GM19468 (cell line): ENCODE measurements around the gene TP63.

Experiments
- ATAC-seq: cut with Tn5 transposase; IDR thresholded peaks from one replicate; pipeline ENCODE4 v1.9.1; 2021; ENCODE audit warnings: mild to moderate bottlenecking, moderate library complexity, moderate number of reproducible peaks; ENCODE audit not compliant: unreplicated experiment; ENCODE audit errors: extremely low read depth

The TP63 gene

DNA sequence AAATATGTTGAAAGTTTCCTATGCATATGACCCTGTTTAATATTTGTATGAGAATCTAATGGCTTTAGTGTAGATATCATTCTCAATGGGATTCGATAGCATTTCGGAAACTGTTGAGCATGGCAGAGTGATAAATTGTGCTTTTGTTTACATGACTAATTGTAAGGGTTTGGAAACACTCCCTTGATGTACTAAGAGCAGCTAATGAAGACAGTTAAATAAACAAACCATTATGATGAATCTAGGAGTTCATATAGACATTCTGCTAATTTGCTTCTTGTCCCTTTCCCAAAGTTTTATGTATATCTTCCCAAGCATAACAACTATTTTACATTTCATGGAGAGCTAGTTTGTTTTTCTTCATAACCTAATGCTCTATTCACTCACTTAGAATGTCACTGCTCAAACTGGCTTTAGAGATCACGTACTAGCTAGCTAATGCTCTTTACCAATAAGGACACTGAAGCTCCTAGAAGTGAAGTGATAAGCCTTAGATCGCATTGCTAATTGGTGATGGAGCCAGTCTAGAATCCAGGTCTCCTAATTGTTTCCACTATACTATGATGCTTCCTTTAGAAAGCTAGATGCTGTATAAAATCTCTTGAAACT is 140.8 kb downstream of the TP63 start:
- ATAC-seq, result no peak

DNA sequence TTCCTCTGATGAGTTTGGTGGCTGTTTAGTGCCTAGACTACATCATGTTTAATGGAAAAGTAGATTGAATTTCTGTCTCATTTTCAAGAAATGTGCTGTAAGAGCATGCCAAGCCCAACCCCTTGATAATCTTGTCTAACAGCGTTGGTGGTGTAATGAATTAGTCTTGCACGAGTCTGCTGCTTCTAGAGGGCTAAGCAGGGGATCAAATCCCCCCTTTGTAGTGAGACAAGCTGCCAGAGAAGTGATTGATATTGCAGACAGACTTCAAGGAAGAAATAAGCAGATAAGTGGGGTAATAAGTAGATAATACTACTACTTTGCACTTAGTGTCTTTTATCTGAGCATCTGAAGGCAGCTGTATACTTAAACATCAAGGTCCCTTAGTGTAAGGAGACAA is 141.4 kb downstream of the TP63 start:
- no peak for ATAC-seq

DNA sequence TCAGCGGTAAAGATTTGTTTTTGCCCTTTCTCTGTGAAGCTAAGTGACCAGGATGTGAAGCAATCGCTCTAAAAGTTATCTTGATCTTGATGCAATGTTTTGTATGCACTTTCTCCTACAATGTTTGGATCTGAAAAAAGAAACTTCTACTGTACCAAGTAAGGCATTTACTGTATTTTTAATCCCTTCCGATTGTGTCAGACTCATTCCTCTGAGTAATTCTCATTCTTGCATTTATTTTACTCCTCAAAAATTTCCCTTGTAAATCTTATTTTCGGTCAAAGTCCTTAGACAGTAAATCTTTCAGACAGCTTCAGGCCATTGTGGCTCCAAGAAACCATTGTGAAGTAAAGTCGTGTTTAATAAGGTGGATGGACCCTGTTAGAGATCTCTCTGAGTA is 141.9 kb downstream of the TP63 start:
- ATAC-seq, result no peak

DNA sequence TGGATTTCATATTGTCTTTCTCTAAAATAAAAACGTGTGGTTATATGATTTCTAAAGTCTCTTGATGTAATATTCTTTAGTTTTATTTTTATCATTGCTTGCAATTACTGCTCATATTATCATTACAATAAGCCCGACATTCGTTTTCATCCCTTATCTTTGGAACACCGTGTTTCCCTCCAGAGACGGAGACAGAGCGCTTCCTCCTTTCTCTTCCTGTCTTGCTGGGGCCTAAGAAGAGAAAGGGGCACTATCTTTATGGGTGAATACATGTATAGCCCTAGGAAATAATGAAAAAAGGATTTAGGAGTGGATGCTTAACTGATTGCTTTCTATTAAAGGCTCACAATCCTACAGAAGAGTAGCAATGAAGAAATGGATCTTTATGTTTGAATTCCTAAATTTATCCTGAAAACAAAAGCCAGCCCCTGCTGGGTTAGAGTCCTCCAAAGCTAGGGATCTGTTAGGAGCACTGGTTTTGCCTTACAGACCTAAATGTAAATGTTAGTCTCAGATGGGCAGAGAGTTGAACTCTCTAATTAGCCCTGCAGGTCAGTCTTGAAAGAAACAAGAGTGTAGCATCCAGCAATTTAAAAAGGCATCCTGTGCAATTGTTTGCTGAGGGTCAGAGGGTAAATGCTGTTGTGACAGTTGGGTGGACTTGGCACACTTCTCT is 145.1 kb downstream of the TP63 start:
- no peak for ATAC-seq

DNA sequence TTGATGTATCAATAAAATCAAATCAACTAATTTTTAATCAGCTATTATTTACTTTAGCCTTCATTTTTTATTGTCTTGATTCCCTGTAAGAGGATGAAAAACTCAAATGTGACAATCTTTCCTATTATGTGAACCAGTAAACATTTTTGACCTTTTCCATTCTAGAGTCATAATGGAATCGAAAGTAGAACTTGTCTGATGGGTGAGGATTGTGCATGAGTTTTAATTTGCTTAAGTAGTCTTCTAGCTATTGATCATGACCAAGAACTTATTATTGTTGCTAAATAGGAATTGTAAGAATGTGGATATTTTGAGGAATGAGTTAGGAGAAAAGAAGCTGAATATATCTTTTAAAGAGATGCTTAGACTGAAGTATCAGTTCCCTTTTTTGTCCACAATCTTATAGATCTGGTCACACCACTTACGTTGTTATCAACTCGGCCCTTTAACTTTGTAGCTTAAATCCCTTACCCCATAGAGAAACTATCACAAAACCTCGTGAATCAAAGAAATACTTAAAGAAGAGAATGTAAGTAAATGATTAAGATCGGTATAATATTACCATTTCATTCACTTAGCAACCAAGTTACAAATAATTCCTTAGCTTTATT is 147.3 kb downstream of the TP63 start:
- ATAC-seq, result no peak

DNA sequence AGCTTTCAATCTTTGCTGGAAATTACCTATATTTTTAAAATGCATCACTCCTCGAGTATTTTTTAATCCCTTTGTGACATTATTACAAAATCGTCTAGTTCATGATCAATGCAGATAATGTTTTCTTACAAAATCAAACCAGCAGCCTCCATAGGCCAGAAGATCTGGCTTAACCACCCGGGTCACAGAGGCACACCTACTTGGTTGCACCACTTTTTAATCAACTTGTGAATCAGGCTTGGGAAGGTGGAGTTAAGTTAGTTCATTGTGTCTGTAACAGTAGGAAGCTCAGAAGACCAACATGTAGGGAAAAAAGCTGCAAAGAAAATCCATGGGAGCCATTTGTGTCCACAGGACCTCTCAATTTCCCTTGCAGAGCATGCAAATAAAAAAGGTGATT is 148.0 kb downstream of the TP63 start:
- ATAC-seq, result no peak

DNA sequence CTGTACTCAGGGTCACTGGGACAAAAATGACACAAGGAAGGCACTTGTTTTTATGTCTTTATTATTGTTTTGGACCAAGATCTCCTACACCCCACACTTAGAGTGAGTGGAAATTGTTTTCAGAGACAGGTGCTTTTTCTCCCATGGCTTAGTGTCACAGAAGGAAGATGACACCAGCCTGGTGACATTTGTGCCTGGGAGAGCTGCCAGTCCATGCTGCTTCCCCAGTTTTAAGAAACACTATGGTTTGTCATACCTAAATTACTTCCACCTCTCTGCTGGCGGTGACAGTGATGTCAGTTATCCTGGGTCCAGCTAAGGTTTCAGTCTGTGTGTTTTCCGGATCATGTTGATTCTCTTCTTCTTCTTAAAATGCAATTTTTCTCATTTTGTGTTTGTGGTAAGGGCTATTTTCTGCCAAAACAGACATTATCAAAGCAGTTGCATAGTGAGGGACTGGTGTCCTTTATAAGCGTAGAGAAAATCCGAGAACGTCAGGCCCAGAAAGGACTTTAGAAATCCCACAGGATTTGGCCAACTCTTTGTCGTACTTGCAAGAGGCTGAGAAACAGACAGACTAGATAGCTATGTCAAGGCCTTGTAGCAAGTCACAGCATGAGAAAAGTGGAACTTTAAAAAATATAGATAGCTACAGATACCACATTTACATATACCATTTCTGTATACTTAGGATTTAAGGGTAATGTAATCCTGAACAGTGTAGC is 149.5 kb downstream of the TP63 start:
- no peak for ATAC-seq

DNA sequence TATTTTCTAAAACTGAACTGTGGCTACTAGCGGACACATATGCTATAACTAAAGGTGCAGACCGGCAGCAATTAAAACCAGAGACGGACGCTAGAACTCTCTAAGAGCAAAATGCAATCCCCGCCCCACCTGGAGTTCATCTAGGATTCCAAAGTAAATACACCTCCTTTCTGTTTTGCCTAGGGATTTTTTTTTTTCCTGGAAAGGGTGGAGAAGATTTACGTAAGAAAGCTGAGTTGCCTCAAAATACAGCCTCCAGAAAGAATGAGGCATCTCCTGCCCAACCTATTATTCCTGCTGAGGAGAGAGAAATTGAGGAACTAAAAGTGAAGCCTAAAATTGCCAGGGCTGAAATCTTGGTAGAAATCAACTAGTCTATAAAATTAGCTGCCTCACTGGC is 150.2 kb downstream of the TP63 start:
- ATAC-seq, result no peak

DNA sequence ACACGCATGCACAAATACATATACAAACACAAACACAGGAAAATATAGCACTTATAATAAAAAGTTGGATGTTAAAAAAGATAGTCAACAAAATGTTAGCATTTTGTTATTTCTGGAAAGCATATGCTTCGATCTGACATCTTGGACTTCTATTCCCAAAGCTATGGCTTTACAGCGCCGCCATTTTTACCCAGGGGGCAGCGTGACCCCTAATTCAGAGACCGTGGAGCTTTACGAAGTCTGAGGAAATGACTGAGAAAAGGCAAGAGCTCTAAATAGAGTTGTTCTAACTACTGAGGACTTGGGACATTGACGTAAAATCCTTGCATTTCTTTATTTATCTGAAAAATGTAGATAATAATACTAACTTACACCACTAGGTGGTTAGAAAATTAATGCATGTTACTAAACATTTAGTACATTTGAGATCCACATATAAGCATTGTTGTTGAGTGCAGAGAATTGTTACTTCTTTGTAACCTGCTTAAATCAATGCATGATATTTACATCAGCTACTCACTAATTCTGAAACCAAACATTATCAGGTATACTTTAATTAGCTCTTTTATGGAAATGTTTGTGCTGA is 155.4 kb downstream of the TP63 start:
- no peak for ATAC-seq

DNA sequence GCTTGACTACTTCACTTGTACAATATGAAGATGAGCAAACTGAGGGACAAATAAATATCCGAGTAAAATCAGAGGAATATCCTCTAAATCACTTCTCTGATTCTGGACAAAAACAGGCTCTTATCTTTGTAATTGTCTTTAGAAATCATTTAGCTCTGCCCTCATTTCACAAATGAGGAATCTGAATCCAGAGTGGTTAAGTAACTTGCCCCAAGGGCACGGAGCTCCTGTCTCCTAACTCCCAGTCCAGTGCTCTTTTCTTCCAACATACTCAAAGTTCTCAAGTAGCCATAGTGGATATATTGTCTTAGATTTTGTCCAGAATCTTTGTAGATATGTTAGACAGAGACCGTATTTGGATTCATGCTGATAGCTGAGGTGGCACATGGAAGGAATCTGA is 156.0 kb downstream of the TP63 start:
- no peak for ATAC-seq

DNA sequence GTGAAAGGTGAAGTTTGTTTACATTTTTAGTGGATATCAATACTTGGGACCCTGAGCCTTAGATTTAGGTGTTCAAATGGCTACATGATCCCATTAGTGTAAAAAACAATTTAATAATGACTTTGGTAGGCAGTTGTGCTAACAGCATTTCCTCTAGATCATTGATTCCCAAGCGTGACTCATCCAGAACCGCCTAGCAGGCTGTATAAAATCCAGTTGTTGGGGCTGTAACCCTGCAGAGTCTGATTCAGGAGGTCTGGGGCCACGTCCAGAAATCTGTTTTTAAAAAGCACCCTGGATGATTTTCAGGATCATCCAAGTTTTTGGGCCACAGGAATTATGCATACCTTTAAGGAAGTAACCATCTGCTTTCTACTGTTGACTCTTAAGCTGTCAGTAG is 156.4 kb downstream of the TP63 start:
- ATAC-seq, result no peak

DNA sequence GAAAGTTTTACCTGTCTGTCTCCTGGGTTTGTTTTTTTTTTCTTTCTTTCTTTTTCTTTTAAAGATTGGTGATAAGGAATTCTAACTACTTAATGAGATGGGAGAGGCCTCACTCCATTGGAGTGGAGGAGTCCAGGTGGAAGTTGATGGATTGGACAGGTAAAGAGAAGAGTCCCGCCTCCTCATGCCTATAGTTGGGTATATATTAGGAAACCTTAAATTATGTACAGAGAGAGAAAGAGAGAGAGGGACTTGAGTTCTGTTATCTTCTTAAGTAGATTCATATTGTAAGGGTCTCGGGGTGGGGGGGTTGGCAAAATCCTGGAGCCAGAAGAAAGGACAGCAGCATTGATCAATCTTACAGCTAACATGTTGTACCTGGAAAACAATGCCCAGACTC is 158.2 kb downstream of the TP63 start:
- ATAC-seq, result no peak

DNA sequence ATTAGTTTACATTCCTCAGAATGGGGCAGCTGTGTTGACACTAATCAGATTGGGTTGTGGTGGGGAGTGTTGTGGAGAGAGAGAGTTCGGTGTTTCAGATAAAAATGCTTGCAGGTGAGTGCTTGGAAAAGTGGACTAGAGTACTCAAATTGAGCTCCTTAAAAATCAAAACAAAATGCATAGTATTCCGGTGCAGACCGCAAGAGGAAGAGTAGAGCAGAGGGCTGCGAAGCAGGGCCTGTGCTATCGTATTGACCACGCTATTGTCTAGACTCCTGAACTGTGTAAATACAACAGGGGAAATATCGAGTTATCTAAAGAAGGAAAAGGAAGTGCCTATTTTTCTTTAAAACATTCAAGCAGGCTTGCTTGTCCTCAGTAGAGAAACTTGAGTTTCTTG is 159.5 kb downstream of the TP63 start:
- no peak for ATAC-seq

DNA sequence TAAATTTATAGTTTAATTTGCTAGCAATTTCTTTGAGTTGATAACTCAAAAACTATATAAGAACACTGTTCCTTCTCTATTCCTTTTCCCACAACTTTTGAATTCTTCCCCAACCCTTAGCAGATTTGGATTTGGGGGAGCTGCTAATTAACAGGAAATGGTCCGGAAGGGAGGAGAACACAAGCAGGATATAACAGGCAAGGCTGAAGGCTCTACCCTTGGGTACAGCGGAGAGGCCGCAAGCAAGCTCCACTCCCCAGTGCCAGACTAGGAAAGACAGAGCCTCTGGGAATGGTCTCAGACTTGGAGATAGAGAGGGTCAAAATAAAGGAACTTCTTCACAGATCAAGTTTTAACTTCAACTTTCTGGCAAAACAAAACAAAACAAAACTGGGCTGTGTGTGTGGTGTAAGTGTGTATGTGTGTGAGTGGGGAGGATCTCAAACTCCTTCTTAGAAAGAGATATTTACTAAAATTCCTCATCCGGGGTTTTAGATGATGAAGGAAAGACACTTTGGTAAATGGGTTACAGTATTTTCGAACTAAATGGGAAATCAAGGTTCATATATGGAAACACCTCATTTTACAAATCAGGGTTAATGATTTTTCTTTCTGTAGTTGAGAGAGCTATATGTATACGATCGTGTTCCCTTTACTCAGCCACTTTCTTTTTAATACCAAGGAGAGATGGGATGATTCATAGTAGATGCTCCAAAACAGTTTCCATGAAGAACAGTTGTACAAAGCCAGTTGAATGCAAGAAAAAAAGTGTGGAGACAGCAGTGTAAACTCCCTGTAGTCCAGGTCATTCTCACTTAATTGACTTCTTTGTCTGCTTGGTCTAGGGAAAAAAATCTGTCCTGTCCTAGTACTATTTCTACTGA is 161.1 kb downstream of the TP63 start:
- no peak for ATAC-seq

DNA sequence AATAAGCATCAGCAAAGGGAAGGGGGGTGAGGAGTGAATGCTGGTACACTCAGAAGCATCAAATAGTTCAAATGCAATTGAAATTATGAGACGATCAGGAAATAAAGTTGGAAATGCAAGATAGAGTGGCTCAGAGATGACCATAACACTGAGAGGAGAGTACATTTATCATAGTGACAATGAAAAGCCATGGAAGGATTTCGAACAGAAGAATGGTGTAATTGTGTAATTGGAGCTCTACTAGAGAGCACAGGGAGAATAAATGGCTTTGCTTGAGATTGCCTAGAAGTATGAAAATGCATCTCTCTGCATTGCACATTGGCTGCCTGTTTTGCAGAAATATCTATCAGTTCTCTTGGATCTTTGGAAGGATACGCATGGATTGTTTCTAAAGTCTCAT is 163.3 kb downstream of the TP63 start:
- no peak for ATAC-seq

DNA sequence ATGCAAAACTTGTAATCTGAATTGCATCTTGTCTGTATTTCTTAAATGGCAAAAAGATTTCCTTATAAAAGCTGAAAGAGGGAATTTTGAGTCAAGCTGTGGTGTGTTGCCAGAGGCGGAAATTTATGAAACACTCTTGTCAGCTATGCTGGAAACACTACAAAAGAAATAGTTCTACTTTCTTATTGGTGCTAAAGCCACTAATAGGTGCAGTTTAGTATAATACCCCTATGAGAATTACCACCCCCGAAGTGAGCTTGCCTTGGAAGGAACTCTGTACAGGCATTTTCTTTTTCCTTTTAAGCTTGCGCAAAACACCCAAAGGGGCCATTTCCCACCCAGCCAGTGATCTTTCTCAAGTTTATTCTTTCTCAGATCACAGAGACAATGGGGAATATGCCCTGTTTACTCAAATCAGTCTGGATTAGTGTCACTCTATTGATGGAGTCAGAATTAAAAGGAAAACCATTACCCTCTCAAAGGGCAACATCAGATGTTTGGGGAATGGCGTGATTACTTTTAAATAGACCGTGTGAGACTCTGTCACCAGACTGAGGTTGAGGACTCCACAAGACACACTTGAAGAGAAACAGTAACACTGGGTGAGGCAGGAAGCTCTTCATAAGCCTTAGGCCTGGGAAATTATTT is 166.0 kb downstream of the TP63 start:
- no peak for ATAC-seq

DNA sequence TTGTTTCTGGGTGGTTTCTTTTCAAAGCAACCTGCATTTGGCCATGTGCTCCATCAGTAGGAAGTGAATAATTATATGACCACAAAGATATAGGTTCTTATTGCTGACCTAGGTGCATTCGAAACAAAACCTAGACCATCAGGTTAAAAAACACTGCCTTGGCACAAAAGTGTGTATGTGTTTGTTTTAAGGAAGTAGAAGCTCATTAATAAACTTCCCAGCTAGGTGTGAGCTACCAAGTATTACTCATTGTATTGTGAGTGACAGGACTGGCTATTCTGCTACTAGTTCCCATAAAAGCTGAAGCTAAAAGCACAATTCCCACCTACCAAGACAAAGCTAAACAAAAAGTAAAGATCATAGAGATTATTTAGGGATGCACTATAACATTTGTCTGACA is 168.2 kb downstream of the TP63 start:
- ATAC-seq, result no peak

DNA sequence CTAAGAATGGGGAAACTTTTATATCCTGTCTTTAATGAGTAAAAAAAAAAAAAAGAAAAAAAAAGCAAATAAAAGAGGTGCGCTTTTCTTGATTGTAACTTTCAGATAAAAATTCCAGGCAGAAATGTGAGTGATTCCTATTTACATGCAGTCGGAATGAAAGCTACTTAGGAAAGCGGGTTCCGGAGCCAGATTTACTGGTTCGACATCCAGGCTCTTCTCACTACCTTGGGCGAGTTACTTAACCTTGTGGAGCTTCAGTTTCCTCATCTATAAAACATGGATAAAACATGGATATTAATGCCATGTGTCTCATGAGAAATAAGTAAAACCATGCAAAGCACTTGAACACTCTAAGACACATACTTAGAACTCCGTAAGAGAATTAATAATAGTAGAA is 169.2 kb downstream of the TP63 start:
- ATAC-seq, result no peak

DNA sequence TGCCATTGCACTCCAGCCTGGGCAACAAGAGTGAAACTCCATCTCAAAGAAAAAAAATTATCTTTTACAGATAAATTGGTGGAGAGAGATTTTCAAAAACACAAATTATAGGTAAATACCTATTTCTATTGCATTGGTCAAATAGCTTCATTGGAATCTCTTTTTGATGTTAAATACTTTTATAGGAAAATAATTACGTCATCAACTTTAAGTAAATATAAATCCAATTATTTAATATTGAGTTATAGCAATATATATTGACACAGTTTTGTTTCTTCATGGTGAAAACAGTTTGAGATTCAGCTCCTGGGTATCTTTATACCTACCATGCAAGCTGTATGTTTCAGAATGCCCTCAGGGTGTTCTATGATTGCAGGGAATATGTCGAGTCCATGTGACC is 172.1 kb downstream of the TP63 start:
- ATAC-seq, result no peak
